DMS79 (cell line): ENCODE data around the gene GLRX2.
"Not testable (repeated sequence)": the region's sequence is repeated elsewhere in the genome, so short reads cannot be mapped to it uniquely, and the experiment has no call there.

Experiments used
- DNase-seq: peaks from one replicate; lab custom pipeline; 2025; lab: John Stamatoyannopoulos, UW

Gene GLRX2

GRCh38 chr1:193104907-193105820 lies at the start of gene GLRX2:
Gene GLRX2 (minus strand): TSS chr1:193105414. CDS start chr1:193105382, 32 bp downstream.
- peak; percentile 24 for DNase-seq

GRCh38 chr1:193144999-193145398 lies 39.8 kb upstream of the GLRX2 start:
- no peak for DNase-seq

GRCh38 chr1:193144361-193144938 lies 39.2 kb upstream of the GLRX2 start:
- no peak for DNase-seq

- DNase-seq = no peak
These were observed 38.1 kb upstream of the GLRX2 start for GRCh38 chr1:193143285-193143684.

GRCh38 chr1:193142409-193142808 lies 37.2 kb upstream of the GLRX2 start:
- no peak for DNase-seq

GRCh38 chr1:193141804-193142203 lies 36.6 kb upstream of the GLRX2 start:
- DNase-seq = no peak

GRCh38 chr1:193140254-193140653 lies 35.0 kb upstream of the GLRX2 start:
- no peak for DNase-seq

- no peak for DNase-seq
These were observed 26.1 kb upstream of the GLRX2 start for GRCh38 chr1:193131266-193131860.

- no peak for DNase-seq
These were observed 20.2 kb upstream of the GLRX2 start for GRCh38 chr1:193125369-193125768.

- no peak for DNase-seq
These were observed 18.5 kb upstream of the GLRX2 start for GRCh38 chr1:193123751-193124150.

- peak; percentile 80 for DNase-seq
These were observed 16.7 kb upstream of the GLRX2 start, which contains the start of gene CDC73 for GRCh38 chr1:193121616-193122593. Gene CDC73 (plus strand): TSS chr1:193122031. CDS start chr1:193122201, 170 bp downstream.

- DNase-seq = no peak
These were observed 15.5 kb upstream of the GLRX2 start for GRCh38 chr1:193120604-193121166.

- no peak for DNase-seq
These were observed 13.9 kb upstream of the GLRX2 start for GRCh38 chr1:193118803-193119730.

- DNase-seq = no peak
These were observed 13.0 kb upstream of the GLRX2 start for GRCh38 chr1:193118194-193118593.

GRCh38 chr1:193117167-193117566 lies 12.0 kb upstream of the GLRX2 start:
- DNase-seq = not testable (repeated sequence)

- DNase-seq = no peak
These were observed 10.5 kb upstream of the GLRX2 start for GRCh38 chr1:193115629-193116227.

- no peak for DNase-seq
These were observed 9.4 kb upstream of the GLRX2 start for GRCh38 chr1:193114485-193115095.

- DNase-seq = no peak
These were observed 8.7 kb upstream of the GLRX2 start for GRCh38 chr1:193113992-193114332.

- no peak for DNase-seq
These were observed 8.2 kb upstream of the GLRX2 start for GRCh38 chr1:193113258-193113991.
